Osteocyte (in vitro differentiated cells): Measurements from ENCODE around the gene DUS2. TPM values are rescaled to one million over a fixed set of nuclear protein-coding genes. Genes with fewer than 3 reads are reported as not detected.

ENCODE experiments used
- DNase-seq: peaks from one replicate; pipeline ENCODE4 v3.0.0; 2021; ENCODE audit warnings: mixed read lengths; ENCODE audit not compliant: unreplicated experiment; ENCODE audit errors: extremely low spot score
- H3K27ac Mint-ChIP-seq: one replicate; pipeline ENCODE4 v1.8.0; 2021; ENCODE audit warnings: mild to moderate bottlenecking, mixed read lengths; ENCODE audit not compliant: unreplicated experiment
- H3K27me3 Mint-ChIP-seq: one replicate; pipeline ENCODE4 v1.8.0; 2021; ENCODE audit warnings: mixed read lengths; ENCODE audit not compliant: unreplicated experiment
- H3K36me3 Mint-ChIP-seq: one replicate; pipeline ENCODE4 v1.8.0; 2021; ENCODE audit warnings: mixed read lengths; ENCODE audit not compliant: unreplicated experiment
- H3K4me1 Mint-ChIP-seq: one replicate; pipeline ENCODE4 v1.8.0; 2021; ENCODE audit warnings: mixed read lengths; ENCODE audit not compliant: unreplicated experiment
- H3K4me3 Mint-ChIP-seq: one replicate; pipeline ENCODE4 v1.8.0; 2021; ENCODE audit warnings: mild to moderate bottlenecking, moderate library complexity, mixed read lengths; ENCODE audit not compliant: unreplicated experiment
- H3K9me3 Mint-ChIP-seq: one replicate; pipeline ENCODE4 v1.8.0; 2021; ENCODE audit warnings: mixed read lengths; ENCODE audit not compliant: unreplicated experiment
- CTCF ChIP-seq: fragments of 200-600 bp; sonication (generic); IDR thresholded peaks from 2 replicates; pipeline ENCODE4 v1.5.0; 2021; ENCODE audit warnings: antibody characterized with exemption, mild to moderate bottlenecking, moderate library complexity
- total RNA-seq: library from RNA; stranded (reverse); gene quantifications from 2 replicates; pipeline ENCODE4 v1.2.1, GENCODE V29; 2021

DUS2 gene
- total RNA-seq, 1 donor from 2014 or later, result 17.2 TPM

GRCh38 chr16:67977469-67978227 lies 45.4 kb upstream of the DUS2 start:
- TF ChIP-seq CTCF, result no peak
- Mint-ChIP-seq H3K9me3 (no peaks in the 10 kb centered on the region), H3K36me3 (no peaks in the 10 kb centered on the region), H3K4me1 (peaks cover 1% of the 10 kb centered on the region), H3K4me3 (no peak overlapping the region), H3K27me3 (peaks cover 13% of the 10 kb centered on the region), H3K27ac (no peak overlapping the region)
- no peak for DNase-seq

- Mint-ChIP-seq H3K4me3 (no peak within 1 kb of the TSS), H3K27ac (no peak within 1 kb of the TSS), H3K27me3 (peaks cover 19% of the 10 kb centered on the region), H3K4me1 (peaks cover 3% of the 10 kb centered on the region), H3K9me3 (no peaks in the 10 kb centered on the region), H3K36me3 (no peaks in the 10 kb centered on the region)
- TF ChIP-seq CTCF, result no peak
- no peak for DNase-seq
Observed at GRCh38 chr16:67979955-67980678, 43.0 kb upstream of the DUS2 start, which contains the start of gene DPEP3. Gene DPEP3, minus strand, starts transcription at chr16:67980499. Its CDS starts 119 bp downstream, at chr16:67980380.

- Mint-ChIP-seq H3K4me3 (no peak overlapping the region), H3K4me1 (peaks cover 2% of the 10 kb centered on the region), H3K9me3 (no peaks in the 10 kb centered on the region), H3K27ac (no peak overlapping the region), H3K27me3 (peaks cover 11% of the 10 kb centered on the region), H3K36me3 (no peaks in the 10 kb centered on the region)
- no peak for TF ChIP-seq CTCF
- no peak for DNase-seq
Observed at GRCh38 chr16:67982011-67982696, 40.9 kb upstream of the DUS2 start.

GRCh38 chr16:67986949-67987348 lies 36.1 kb upstream of the DUS2 start:
- DNase-seq, result no peak
- Mint-ChIP-seq H3K9me3 (no peaks in the 10 kb centered on the region), H3K27ac (no peak overlapping the region), H3K27me3 (peaks cover 6% of the 10 kb centered on the region), H3K36me3 (no peaks in the 10 kb centered on the region), H3K4me1 (peaks cover 2% of the 10 kb centered on the region), H3K4me3 (no peak overlapping the region)
- TF ChIP-seq CTCF, result no peak
